ENCODE measurements around the gene RASGRP4. TPM values are rescaled to one million over a fixed set of nuclear protein-coding genes. Genes with fewer than 3 reads are reported as not detected.

The RASGRP4 gene
- total RNA-seq, 2 donors from 2014 or later: 0.09 TPM; not detected in 1

- TF ChIP-seq CTCF (conservative IDR thresholded peaks at IDR 0.05): peak; percentile 55
- Histone ChIP-seq H3K27me3 (ENCODE audit: control insufficient read depth, insufficient read depth, low read length, poor library complexity, severe bottlenecking) (peaks cover 44% of the 10 kb centered on the region), H3K4me1 (ENCODE audit: control insufficient read depth, insufficient read depth, low read length) (no peaks in the 10 kb centered on the region), H3K4me3 (ENCODE audit: low read length) (peak overlapping the region; percentile 84), H3K36me3 (ENCODE audit: control insufficient read depth, insufficient read depth, low read length) (no peaks in the 10 kb centered on the region), H3K9ac (ENCODE audit: extremely low read depth, low read length, poor library complexity, severe bottlenecking) (peak overlapping the region; percentile 13), H3K27ac (ENCODE audit: low read depth, low read length) (no peak overlapping the region), H3K9me3 (ENCODE audit: control insufficient read depth, low read length) (peaks cover 7% of the 10 kb centered on the region)
- DNase-seq: peak; percentile 99
- peaks cover 18% of the 10 kb centered on the region for H3K9me3 Mint-ChIP-seq
- no peaks in the 10 kb centered on the region for H3K36me3 Mint-ChIP-seq (ENCODE audit: low read depth)
- WGBS, 2 experiments (ENCODE audit: insufficient coverage in 1 of 2, insufficient read length in 1 of 2): 1% methylated on average over 16 to 37 of the region's 37 CpGs
- H3K4me3 Mint-ChIP-seq: peak overlapping the region; percentile 73
- H3K4me1 Mint-ChIP-seq: peaks cover 4% of the 10 kb centered on the region
- peaks cover 57% of the 10 kb centered on the region for H3K27me3 Mint-ChIP-seq (ENCODE audit: insufficient read depth)
- H3K27ac Mint-ChIP-seq: peak overlapping the region; percentile 90
Observed at GRCh38 chr19:38361633-38362075, 64.4 kb downstream of the RASGRP4 start.

- H3K27ac ChIP-seq (ENCODE audit: low read depth, low read length): no peak overlapping the region
- H3K9ac ChIP-seq (ENCODE audit: extremely low read depth, low read length, poor library complexity, severe bottlenecking): no peak overlapping the region
- H3K9me3 ChIP-seq (ENCODE audit: control insufficient read depth, low read length): peaks cover 7% of the 10 kb centered on the region
- TF ChIP-seq CTCF (conservative IDR thresholded peaks at IDR 0.05): no peak
- H3K9me3 Mint-ChIP-seq: peaks cover 18% of the 10 kb centered on the region
- no peaks in the 10 kb centered on the region for H3K36me3 ChIP-seq (ENCODE audit: control insufficient read depth, insufficient read depth, low read length)
- H3K4me1 Mint-ChIP-seq: peaks cover 4% of the 10 kb centered on the region
- no peak for DNase-seq
- H3K4me3 ChIP-seq (ENCODE audit: low read length): peak overlapping the region; percentile 84
- H3K4me3 Mint-ChIP-seq: peak overlapping the region; percentile 73
- H3K27ac Mint-ChIP-seq: no peak overlapping the region
- peaks cover 50% of the 10 kb centered on the region for H3K27me3 ChIP-seq (ENCODE audit: control insufficient read depth, insufficient read depth, low read length, poor library complexity, severe bottlenecking)
- H3K4me1 ChIP-seq (ENCODE audit: control insufficient read depth, insufficient read depth, low read length): no peaks in the 10 kb centered on the region
- 32% methylated on average over 9 to 23 of the region's 23 CpGs for WGBS, 2 experiments (ENCODE audit: insufficient coverage in 1 of 2, insufficient read length in 1 of 2)
- no peaks in the 10 kb centered on the region for H3K36me3 Mint-ChIP-seq (ENCODE audit: low read depth)
- peaks cover 60% of the 10 kb centered on the region for H3K27me3 Mint-ChIP-seq (ENCODE audit: insufficient read depth)
Observed at GRCh38 chr19:38360839-38361631, 65.0 kb downstream of the RASGRP4 start.

- WGBS, 2 experiments (ENCODE audit: insufficient coverage in 1 of 2, insufficient read length in 1 of 2): 93 to 94% methylated on average over 3 to 9 of the region's 9 CpGs
- TF ChIP-seq CTCF (conservative IDR thresholded peaks at IDR 0.05): no peak
- Mint-ChIP-seq H3K36me3 (ENCODE audit: low read depth) (no peaks in the 10 kb centered on the region), H3K27ac (no peak overlapping the region), H3K27me3 (ENCODE audit: insufficient read depth) (peaks cover 61% of the 10 kb centered on the region), H3K4me3 (peak overlapping the region; percentile 73), H3K4me1 (peaks cover 4% of the 10 kb centered on the region), H3K9me3 (peaks cover 18% of the 10 kb centered on the region)
- H3K9me3 ChIP-seq (ENCODE audit: control insufficient read depth, low read length): peaks cover 7% of the 10 kb centered on the region
- H3K27ac ChIP-seq (ENCODE audit: low read depth, low read length): no peak overlapping the region
- H3K36me3 ChIP-seq (ENCODE audit: control insufficient read depth, insufficient read depth, low read length): no peaks in the 10 kb centered on the region
- no peak overlapping the region for H3K4me3 ChIP-seq (ENCODE audit: low read length)
- H3K9ac ChIP-seq (ENCODE audit: extremely low read depth, low read length, poor library complexity, severe bottlenecking): no peak overlapping the region
- DNase-seq: no peak
- peaks cover 51% of the 10 kb centered on the region for H3K27me3 ChIP-seq (ENCODE audit: control insufficient read depth, insufficient read depth, low read length, poor library complexity, severe bottlenecking)
- H3K4me1 ChIP-seq (ENCODE audit: control insufficient read depth, insufficient read depth, low read length): no peaks in the 10 kb centered on the region
Observed at GRCh38 chr19:38360351-38360750, 65.7 kb downstream of the RASGRP4 start.
